NCI-H1092 (cell line): ENCODE data around the gene IGSF21.

ENCODE experiments used
- DNase-seq: peaks from one replicate; lab custom pipeline; 2025; lab: John Stamatoyannopoulos, UW

Gene IGSF21

DNA sequence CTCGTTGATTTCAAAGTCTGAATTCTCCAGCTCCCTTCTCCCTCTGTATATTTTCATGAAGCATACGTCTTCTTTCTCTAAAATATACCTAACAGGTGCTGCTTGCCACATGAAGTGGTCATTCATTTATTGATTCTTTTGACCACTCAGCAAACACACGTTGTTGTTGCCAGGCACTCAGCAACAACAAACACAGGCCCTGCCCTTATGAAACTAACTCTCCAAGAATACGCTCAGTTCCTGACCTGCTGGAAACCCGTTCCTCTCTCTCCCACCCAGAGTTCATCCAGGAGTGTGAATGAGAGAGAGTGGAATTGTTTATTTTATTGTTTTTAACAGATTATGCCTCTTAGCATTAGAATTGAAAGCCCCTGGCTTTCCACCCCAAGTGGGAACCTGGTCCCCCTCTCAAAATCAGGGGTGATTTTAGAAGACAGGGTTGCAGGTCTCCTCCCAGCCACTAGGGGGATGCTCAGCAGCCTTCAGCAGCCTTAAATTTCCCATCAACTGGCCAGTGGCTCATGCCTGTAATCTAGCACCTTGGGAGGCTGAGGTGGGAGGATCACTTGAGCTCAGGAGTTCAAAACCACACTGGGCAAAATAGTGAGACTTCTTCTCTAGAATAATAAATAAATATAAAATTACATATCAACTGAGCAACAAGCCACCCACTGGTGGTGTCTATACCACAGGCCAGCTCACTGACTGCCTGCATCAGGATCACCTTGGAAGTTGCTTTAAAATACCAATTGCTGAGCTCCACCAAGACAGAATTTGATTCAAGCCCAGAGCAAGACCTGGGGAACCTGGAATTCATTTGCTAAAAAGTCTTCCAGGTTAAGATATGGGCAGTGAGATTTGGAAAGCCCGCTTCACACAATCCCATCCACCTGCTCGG, 192.1 kb downstream of the IGSF21 start:
- peak; percentile 71 for DNase-seq

DNA sequence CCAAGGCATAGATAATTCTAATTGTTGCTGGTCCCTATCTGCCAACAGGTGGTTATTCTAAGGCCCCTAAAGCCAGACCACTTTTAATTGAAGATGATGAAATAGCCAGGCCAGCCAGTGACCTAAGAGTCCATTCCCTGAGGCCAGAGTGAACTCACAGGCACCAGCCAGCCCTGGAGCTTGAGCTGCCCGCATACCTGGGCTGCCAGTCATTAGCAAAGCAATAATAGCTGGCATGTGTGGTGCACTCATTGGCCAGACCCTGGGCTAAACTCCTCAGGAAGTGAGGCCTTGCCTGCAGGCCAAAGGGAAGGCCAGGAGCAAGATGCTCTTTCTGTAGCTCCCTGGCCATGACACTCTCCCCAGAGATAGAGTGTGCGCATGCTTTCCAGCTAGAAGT, 192.8 kb downstream of the IGSF21 start:
- DNase-seq = no peak

DNA sequence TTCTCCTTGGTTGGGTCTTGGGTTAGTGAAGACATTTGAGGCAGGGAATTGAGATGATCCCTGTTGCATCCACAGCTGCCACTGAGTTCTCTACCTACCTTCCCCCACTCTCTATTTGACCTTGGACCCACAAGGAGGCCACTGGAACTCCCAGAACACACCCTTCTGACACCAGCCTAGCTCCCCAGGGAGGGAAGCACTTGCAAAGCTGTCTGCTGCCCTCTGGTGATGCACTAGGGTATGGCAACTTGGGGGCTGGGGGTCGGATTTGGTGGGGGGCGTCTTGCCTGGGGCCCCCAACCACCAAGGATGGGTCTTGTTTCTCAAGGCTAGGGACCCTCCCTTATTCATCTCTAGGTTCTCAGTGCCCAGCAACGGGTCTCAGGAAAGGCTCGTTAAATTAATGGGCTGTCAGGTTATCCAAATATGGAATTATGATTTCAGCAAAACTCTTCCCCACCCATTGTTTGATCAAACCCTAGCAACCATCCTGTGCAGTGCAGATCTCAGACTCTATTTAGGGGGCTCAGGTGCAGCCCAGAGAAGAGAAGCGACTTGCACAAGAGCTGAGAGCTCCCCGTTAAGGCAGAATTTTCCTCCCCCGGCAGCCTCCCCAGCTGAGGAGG, 195.3 kb downstream of the IGSF21 start:
- DNase-seq = no peak

DNA sequence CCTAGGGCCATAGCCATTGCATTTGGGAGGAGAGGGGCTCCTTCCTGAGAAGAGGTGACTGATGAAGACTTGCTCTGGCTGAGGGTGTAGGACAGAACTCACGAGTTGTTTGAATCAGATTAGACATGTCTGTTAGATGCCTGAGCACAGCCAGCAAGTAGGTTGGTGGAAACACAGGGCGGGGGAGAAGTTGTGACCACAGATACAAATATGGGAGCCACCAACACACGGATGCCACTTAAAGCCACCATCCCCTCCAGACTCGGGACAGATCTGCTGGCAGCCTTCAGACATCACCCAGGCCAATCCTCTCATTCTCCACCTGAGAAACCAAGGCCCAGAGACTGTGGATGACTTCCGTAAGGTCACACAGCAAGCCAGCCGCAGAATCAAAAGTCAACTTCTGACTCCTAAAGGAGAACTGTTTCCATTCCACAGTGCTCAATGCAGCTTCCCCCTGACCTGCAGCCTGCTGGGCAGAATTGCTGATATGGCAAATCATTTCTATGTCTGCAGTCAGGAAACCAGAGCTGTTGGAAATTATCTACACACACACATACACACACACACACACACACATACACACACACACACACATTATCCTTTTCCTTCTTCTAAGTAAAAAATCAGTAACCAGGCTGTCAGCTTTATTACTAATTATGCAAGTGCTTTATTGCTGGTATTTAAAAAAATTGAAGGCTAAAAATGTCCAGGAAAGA, 196.7 kb downstream of the IGSF21 start:
- no peak for DNase-seq

DNA sequence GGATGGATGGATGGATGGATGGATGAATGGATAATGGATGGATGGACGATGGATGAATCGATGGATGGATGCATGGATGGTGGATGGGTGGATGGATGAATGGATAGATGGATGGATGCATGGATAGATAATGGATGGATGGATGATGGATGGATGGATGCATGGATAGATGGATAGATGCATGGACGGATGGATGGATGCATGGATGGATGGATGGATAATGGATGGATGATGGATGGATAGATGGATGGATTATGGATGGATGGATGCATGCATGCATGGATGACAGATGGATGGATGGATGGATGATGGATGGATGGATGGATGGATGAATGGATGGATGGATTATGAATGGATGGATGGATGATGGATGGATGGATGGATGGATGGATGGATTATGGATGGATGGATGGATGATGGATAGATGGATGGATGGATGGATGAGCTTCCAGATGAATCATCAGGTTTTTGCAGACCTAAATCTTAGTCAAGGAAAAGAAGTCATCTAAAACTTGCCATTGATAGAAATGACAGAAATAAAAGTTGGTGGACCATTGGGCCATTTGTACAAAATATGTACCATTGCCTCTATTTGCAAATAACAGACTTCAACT, 197.7 kb downstream of the IGSF21 start:
- no peak for DNase-seq

DNA sequence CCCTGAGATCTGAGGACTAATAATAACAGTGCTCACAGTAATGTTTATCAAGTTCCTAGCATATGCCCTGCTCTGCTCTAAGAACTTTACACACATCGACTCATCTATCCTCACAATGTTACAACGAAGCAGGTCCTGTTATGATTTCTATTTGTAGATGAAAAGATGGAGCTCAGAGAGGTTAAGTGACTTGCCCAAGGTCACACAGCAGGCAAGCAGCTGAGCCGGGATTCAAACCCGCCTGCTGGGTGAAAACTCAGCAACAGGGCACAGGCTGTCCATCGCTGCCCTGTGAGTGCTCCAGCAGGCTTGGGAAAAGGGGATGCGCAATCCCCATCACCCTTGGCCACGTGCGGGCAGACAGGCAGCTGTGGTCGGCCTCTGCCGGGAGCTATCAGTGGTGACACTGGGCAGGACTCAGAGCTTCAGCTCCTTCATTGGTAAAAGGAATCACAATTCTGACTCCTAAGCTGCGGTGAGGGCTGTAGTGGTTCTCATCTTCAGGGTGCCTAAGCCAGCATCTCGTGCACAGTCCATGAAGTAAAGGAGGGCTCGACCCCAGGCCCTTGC, 199.8 kb downstream of the IGSF21 start:
- no peak for DNase-seq

DNA sequence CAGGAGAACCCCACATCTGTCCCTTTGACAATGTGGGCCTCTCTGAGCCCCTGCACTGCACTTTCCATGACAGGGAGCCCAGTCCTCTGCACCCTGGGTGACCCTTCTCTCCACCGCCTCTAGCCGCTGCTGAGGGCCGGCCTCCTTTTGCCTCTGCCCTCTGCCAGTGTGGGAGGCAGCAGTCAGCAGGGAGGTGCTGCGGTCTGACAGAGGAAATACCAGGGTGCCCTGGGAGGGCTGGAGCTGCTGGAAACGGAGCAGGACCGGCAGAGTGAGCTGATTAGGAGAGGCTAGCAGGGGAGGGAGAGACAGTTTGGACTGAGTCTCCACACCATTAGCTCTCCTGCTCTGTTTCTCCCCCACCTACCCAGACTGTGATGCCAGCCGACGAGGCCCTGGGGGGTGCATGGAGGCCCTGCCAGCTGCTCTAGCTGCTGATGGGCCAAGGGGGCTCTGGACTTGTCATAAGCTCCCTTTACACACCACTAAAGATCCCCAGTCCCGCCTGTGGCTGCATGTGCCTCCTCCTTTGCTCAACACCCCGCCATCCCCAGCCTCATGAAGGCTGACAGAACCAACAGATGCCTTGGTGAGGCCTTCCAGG, 202.1 kb downstream of the IGSF21 start:
- DNase-seq = no peak

DNA sequence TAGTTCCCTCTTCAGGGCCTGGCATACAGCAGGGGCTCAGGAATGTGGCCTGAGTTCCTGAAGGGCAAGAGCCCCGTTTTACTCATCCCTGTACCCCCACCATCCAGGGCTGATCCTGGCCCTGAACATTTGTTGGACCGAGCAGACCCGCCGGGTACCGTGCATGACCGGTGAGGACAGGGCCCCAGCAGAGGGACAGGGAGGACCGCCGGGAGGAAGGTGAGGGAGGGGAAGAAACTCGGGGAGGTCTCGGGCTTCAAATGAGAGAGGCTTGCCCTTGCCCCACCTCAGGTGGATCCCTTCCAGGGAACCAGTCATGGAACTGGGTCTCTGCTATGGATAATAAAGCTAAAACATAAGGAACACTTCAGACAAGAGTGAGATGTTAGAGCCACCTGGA, 205.4 kb downstream of the IGSF21 start:
- DNase-seq = no peak

DNA sequence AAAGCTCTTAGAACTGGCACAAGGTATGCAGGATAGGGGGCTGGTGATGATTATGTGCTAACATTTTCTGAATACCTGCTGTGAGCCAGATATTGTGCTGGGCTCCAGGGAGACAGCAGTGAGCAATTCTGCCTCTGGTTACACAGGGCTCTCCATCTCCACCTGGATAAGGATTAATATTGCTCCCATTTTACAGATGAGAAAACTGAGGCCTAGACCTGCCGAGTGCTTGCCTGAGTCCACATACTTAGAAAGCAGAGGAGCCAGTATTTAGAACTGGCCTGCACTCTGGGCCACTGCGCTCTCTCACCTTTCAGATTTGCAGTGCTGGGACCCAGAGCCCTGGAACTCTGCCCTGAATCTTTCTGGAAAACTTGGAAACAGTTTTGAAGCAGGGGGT, 205.9 kb downstream of the IGSF21 start:
- DNase-seq = no peak

DNA sequence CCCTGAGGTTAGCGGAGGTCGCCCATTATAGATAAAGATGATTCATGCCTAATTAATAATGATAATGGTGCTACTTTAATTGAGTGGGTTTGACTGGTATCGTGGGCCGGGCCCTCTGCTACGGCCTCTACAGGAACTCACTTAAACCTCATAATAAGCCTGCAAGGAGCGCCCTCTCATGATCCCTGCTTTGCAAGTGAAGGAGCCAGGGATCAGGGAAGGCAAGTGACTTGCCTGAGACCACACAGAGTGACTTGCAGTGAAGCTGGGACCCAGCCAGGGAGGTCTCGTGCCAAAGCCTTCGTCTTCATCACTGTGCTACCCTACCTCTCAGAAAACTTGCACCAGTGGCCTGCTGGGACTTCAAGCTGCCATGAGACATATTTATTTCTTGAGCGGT, 206.8 kb downstream of the IGSF21 start:
- DNase-seq = no peak

DNA sequence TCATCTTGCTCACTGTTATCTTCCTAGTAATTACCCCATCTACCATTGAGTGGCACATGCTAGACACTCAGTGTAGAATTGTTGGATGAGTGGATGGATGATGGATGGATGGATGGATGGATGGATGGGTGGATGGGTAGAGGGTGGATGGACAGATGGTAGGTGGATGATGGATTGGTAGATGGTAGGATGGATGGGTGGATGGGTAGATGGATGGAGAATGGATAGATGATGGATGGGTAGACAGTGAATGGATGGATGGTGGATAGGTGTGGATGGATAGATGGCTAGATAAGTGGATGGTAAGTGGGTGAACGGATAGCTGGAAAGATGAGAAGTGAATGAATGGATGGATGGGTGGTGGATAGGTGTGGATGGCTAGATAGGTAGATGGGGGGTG, 207.9 kb downstream of the IGSF21 start:
- DNase-seq = no peak

DNA sequence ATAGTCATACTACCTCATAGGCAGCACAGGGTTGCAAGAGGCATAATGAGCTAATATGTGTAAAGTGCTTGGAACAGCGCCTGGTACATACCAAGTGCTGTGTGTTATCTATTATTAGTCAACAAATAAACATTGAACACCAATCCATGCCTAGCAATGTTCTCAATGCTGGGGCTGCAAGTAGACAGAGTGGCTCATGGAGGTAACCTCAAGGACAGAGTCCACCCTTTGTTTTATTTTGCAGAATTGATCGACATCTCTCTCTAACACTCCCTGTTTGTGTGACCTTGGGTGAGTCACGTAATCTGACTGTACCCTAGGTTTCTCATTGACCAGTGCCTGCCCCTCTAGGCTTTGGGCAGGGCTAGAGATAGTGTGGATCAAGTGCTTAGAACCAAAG, 209.2 kb downstream of the IGSF21 start:
- no peak for DNase-seq

DNA sequence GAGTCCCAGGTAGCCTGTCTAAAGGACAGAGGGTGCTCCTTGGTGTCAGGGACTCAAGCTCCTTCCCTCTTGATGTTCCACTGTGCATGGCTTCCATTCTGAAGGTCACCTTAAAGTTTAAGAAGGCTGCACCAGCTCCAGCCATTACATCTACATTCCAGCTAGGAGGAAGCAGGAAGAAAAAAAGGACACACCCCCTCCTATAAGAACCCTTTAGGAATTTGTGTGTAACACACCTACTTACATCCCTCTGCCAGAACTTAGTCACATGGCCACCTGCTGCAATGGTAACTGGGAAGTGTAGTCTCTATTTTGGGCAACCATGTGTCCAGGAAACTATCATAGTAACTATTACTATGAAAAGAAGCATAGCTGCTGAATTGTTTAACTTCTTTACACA, 211.5 kb downstream of the IGSF21 start:
- no peak for DNase-seq

DNA sequence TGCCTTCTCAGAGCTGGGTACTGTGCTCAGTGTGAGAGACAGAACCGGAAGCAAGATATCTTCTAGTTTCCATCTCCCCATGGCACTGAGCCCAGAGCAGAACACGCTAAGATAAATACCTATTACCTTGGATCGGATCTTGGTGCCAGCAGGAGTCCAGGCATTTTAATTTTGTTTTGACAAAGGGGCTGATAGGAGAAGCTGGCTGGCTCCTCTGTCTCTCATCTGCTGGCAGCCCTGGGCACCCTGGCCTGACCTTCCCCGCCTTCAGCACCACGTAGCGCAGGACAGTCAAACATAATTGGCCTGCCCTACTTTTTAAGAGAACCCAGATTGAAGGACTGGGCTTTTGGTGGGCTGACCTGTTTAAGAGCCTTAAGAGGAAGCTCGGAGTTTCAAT, 212.5 kb downstream of the IGSF21 start:
- DNase-seq = no peak

DNA sequence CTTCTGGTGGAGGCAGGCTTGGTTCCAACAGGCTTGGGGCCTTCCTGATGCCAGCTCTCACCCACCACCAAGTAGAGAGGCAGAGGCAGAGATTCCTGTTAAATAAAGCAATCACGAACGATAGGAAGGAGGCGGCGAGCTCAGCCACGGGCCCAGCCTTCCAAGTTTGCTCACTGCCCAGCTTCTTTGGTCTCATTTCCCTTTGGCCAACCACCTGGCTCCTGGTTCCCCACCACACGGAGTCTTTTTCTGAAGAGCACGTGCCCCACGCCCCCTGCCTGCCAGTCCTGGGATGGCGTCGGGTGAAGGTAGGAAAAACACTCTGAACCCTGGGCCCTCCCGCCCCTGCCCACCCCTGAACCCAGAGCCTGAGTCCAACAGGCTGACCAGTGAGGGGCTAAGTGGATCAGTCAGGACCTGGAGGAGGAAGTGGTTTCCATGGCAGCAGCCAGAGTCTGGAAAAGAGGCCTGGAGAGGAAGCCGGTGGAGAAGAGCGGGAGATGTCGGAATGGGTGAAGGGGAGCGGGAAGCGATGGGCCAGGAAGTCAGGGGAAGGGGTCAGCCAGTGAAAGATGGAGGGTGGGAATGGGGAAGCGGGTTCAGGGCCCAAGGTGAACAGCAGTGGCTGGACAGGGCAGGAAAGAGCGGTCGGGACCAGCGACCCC, 214.9 kb downstream of the IGSF21 start:
- no peak for DNase-seq

DNA sequence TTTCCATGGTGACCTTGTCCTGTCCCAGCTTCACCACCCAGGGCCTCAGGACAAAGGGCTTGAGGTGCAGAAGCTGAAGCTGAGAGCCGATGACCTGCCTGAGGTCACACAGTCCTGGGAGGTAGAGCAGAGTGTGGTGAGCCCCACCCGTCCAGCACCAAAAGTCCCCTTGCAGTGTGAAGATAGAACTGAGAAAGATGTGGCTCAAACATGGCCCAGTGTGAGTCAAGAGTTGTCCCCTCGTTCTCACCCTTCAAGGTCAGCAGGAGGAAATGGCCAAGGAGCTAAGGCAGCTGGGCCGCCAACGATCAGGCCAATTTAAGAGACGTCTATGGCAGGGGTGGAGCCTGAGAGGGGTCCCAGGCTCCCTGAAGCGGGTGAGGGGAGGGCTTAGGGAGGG, 215.7 kb downstream of the IGSF21 start:
- DNase-seq = no peak

DNA sequence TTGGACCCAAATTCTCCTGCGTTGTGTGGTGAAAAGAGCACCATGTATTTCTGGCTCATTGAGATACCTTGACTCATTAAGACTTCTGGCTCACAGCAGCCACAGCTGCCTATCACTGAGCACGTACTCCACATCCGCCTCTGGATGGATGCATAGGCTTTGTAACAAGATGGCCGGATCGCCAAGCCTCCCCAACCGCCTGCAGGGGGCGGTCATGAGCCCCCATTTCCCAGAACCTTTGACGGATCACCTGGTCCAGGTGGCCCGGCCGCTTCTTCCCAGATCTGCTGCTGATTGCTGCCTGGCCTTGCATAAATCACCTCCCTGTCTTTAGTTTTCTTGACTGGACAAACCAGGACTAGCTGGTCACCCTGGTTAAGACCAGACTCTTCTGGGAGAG, 216.6 kb downstream of the IGSF21 start:
- DNase-seq = no peak

DNA sequence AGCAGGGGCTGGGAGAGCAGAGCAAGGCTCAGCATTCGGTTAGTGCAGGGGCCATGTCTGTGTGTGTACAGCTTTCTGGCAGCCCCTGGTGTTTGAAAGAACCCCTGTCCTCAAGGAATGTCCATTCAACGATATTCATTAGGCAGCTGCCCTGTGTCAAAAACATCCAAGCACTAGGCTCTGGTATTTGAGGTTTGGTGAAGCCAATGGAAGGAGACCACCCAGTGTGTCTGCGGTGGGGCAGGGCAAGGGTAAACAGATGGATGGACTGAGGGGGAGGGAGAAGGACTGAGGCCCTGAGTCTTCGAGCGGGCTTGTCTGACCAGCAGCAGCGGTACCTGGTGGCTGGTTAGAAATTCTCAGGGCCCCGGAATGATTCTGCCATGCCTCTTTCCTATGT, 217.5 kb downstream of the IGSF21 start:
- DNase-seq = no peak

DNA sequence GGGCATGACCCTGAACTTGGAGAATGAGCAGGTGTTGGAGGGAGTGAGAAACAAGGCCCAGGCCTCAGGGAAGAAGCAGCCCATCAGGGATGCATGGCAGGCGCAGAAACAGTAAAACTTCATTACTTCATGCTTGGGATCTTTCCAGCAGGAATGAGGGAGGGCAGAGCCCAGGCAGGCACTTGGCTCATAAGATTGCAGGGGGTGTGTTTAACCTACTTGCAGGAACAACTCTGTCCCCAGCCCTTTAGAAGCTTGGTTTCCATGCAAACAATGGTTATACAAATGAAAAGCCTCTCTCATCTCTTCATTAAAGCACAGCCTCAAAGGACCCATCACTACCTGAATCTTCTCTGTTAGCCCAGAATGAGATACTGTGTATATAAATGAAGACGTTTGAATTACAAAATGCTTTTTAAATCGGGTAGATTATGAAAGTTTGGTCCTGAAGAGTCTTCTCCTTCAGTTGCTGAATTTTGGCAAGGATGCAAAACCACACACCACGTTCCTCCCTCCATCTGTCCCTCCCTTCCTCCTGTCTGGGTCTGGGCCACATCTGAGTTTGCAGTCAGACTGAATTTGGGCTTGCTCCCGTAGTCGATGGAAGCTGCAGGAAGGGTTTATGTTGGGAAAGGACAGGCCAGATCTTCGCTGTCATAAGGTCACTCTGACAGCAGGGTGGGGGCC, 218.8 kb downstream of the IGSF21 start:
- no peak for DNase-seq

DNA sequence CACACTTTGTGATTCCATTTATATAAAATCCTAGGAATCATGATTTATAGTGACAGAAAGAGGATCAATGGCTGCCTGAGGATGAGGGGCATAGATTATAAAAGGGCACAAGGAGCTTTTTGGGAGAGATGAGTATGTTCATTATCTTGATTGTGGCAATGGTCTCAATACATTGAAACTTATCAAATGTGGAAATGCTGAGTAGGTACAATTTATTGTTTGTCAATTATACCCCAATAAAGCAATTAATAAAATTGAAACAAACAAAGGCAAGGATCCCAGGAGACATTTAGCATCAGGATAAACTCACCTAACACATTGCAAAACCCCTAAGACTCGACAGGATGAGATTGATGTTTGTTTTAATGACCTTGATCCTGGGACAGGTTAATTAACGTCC, 220.1 kb downstream of the IGSF21 start:
- DNase-seq = no peak

DNA sequence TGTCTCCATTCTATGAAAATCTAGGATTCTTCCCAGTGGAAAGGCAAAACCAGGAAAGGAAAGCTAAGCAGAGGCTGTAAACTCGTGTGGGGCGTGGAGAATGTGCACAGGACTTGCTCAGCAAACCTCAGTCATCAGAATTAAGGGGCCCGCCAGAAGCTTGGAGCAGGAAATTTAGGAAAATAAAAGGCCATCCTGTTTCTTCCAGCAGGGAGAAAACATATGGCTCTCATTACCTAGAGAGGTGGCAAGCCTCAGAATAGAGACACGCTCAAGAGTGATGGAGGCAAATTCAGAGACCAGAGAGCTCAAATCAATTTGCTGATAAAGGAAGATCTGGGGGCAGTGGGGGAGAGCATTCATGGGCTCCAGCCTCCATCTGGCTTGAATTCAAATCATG, 221.2 kb downstream of the IGSF21 start:
- DNase-seq = no peak
